ENCODE measurements around the gene DNAJB8.

DNAJB8 gene

GRCh38 chr3:128463771-128464170 is 2.9 kb downstream of the DNAJB8 start:
- no peak for DNase-seq (ENCODE audit: low read depth)

GRCh38 chr3:128463354-128463753 is 3.3 kb downstream of the DNAJB8 start:
- no peak for DNase-seq (ENCODE audit: low read depth)

- DNase-seq (ENCODE audit: low read depth) = no peak
Measured at GRCh38 chr3:128462931-128463330, 3.8 kb downstream of the DNAJB8 start.

GRCh38 chr3:128462341-128462910 is 4.3 kb downstream of the DNAJB8 start:
- no peak for DNase-seq (ENCODE audit: low read depth)

GRCh38 chr3:128461731-128462130 is 5.0 kb downstream of the DNAJB8 start:
- no peak for DNase-seq (ENCODE audit: low read depth)

GRCh38 chr3:128459461-128459820 is 7.2 kb downstream of the DNAJB8 start:
- no peak for DNase-seq (ENCODE audit: low read depth)

- DNase-seq (ENCODE audit: low read depth) = no peak
Measured at GRCh38 chr3:128458746-128459460, 7.8 kb downstream of the DNAJB8 start.

- no peak for DNase-seq (ENCODE audit: low read depth)
Measured at GRCh38 chr3:128457937-128458336, 8.8 kb downstream of the DNAJB8 start.

- no peak for DNase-seq (ENCODE audit: low read depth)
Measured at GRCh38 chr3:128456776-128457715, 9.6 kb downstream of the DNAJB8 start.

GRCh38 chr3:128455786-128456748 is 10.6 kb downstream of the DNAJB8 start:
- no peak for DNase-seq (ENCODE audit: low read depth)

GRCh38 chr3:128455116-128455515 is 11.6 kb downstream of the DNAJB8 start:
- no peak for DNase-seq (ENCODE audit: low read depth)

- DNase-seq (ENCODE audit: low read depth) = no peak
Measured at GRCh38 chr3:128454310-128454618, 12.4 kb downstream of the DNAJB8 start.

- no peak for DNase-seq (ENCODE audit: low read depth)
Measured at GRCh38 chr3:128453501-128454309, 13.0 kb downstream of the DNAJB8 start.

- no peak for DNase-seq (ENCODE audit: low read depth)
Measured at GRCh38 chr3:128452678-128453275, 13.9 kb downstream of the DNAJB8 start.

GRCh38 chr3:128452120-128452519 is 14.6 kb downstream of the DNAJB8 start:
- no peak for DNase-seq (ENCODE audit: low read depth)

GRCh38 chr3:128449111-128449638 is 17.5 kb downstream of the DNAJB8 start:
- no peak for DNase-seq (ENCODE audit: low read depth)

- DNase-seq (ENCODE audit: low read depth) = no peak
Measured at GRCh38 chr3:128448491-128448890, 18.2 kb downstream of the DNAJB8 start.

GRCh38 chr3:128447561-128448013 is 19.1 kb downstream of the DNAJB8 start:
- no peak for DNase-seq (ENCODE audit: low read depth)

- no peak for DNase-seq (ENCODE audit: low read depth)
Measured at GRCh38 chr3:128446821-128447220, 19.9 kb downstream of the DNAJB8 start.

- DNase-seq (ENCODE audit: low read depth) = no peak
Measured at GRCh38 chr3:128445357-128445756, 21.3 kb downstream of the DNAJB8 start.

Measured in iris pigment epithelial cell (primary cell).